NCI-H2196 (cell line): Measurements from ENCODE around the gene MBTPS2.
"Not testable (repeated sequence)": the region's sequence is repeated elsewhere in the genome, so short reads cannot be mapped to it uniquely, and the experiment has no call there.

Experiments used
- DNase-seq: peaks from one replicate; lab custom pipeline; 2025; ENCODE audit not compliant: unreplicated experiment; lab: John Stamatoyannopoulos, UW

The MBTPS2 gene

DNA sequence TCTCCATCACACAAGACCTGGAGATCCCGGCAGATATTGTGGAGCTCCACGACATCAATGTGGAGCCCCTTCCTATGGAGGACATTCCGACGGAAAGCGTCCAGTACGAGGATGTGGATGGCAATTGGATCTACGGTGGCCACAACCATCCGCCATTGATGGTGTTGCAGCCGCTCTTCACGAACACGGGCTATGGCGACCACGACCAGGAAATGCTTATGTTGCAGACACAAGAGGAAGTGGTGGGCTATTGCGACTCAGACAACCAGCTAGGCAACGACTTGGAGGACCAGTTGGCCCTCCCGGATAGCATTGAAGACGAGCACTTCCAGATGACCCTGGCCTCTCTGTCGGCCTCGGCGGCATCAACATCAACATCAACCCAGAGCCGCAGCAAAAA, 17.1 kb downstream of the MBTPS2 start:
- no peak for DNase-seq

DNA sequence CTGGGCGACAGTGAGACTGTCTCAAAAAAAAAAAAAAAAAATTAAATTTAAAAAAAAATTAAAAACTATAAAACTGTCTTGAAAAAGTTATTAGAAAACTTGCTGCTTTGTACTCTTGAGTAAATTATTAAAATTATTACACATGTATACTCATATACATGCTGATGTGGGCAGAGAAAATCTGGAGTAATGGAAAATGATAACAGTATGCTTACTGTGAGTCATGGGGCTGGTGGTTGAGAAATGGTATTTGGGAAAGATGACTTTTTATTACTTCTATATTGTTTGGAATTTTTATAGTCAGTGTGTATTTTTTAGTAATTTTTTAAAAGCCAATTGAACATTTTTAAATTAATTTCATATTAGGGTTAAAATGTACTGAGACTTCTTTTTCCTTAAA, 23.8 kb downstream of the MBTPS2 start:
- no peak for DNase-seq

DNA sequence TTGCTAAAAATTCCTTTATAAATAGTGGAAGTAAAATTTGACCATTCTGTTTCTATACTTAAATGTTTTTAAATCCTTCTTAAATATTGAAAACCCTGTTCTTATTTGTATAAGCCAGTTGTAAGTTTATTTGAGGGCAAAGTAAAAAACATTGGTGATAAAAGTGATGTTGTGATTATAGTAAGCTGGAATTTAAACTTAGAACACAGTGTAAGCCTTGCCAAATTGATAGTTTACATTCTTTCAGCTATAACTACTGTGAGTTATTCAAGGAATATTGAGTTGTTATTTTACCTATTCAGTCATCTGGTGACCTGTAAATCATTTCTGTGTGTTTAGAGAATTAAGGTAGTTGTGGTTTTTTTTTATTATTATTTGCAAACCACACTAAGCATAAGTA, 26.0 kb downstream of the MBTPS2 start:
- no peak for DNase-seq

DNA sequence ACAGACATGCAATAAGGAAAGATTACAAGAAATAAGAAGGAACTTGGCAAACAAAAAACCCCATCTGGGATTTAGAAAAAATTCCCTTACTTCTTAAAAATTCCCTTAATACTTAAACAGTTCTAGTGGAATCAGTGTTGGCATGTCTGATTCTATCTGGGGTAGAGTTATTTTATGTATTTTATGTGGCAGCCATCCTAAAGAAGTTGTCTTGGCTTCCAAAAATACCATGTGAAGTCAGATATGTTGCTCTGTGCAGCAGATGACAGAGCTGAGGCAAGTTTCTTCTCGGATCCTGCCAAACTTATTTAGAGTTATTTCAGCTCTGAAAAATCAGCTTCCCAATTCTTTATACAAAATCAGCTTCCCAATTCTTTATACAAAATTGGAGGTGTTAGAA, 31.1 kb downstream of the MBTPS2 start:
- DNase-seq, result no peak

DNA sequence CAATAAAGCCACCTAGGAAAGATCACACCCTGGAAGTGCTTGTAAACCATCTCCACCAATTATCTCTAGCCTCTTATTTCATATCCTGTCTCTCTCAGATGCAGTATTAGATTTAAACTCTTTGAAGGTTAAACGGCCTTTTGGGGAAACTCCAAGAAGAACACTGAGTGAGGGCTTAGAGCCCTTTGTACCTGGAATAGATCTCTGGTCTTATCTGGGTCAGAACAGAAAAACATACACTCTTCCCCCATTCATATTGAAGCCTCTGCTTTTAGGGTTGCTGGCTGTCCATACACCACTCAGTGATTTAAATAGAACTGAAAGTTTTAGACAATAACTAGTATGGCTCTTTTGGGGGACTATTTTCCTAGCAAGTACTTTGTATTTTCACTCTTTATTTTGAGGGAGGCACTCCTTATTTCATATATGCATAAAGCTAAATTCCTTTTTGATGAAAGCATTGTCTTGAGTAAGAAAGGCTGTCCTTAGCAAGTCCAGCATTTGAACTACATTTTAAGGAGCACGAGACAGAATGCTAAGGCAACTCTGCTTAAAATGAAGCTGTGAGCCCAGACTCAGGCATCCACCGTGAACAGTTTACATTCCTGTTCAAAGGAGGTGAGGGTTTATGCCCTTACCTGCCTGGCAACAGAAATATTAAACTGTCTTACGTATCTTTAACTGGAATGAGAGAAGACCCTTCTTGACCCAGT, 33.8 kb downstream of the MBTPS2 start:
- DNase-seq, result no peak

DNA sequence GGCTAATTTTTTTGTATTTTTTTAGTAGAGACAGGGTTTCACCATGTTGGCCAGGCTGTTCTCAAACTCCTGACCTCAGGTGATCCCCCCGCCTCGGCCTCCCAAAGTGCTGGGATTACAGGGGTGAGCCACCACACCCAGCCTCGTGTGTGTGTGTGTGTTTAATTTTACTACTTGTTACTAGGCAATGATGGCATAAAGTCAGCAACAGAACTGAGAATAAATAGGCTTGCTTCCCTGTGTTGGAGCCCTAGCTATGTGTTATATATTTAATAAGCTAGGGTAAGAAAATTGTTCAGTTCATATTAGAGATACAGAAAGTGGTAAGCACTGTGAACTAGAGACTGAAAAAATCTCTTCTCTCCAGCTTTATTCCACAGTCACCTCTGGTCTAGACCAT, 34.8 kb downstream of the MBTPS2 start:
- not testable (repeated sequence) for DNase-seq

DNA sequence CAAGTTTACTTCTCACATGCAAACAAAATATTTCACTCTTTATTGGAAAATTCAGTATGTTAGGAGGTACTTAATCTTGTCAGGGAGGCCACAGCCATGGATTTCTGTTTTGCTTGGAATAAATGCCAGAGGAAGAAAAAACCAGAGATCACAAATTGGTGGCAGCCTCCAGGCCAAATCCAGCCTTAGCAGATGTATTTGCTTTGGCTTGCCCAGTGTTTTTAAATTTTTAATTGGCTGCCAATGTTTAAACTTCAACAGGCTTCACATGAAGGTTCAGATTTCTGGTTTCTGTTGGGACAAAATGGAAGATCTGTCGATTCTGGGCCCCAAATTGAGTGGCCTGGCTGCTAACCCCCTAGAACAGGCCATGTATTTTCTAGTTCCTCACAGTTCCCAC, 35.6 kb downstream of the MBTPS2 start:
- DNase-seq, result no peak

DNA sequence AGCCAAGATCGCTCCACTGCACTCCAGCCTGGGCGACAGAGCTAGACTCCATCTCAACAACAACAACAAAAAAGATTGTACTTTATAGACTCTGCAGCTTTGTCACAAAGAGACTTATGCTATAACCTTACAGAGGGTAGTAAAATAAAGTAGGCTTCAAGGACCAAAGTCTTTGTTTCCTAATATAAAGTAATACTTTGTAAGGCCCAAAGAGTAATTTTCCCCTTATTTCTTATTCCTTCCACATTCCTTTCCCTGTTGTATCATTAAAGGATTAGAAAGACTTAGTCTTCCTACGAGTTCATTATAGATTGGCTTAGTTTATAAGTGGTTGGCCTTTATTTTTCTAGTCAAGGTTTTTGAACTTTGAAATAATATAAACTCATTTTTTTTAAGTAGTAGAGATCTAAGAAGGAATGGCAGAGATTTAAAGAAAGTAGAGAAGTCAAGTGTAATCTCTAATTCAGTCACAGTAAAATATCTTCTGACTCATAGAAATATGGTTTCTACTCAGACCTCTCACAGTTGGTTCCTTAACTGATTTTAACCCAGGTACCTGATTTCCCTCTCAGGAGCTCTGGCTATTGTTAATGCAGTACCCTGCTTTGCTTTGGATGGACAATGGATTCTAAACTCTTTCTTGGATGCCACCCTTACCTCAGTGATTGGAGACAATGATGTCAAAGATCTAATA, 42.6 kb downstream of the MBTPS2 start:
- DNase-seq, result no peak

DNA sequence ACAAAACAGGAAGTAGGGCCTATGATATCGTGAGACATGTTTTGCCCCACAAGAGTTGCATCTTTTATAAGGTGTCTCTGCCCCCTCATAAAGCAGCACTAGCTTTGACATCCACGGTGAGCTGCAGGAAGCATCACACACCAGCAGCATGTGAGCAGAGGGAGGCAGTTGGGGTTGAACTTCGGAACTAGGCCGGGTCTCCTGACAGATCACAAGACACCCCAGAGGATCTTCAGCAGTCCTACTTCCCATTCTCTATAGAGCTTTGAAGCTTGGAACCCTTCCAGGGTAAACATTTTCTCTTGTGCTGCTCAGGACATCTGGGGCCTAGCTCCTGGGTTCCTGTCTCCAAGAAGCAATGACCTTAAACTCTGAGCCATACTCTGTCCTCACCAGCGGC, 43.8 kb downstream of the MBTPS2 start:
- DNase-seq, result no peak

DNA sequence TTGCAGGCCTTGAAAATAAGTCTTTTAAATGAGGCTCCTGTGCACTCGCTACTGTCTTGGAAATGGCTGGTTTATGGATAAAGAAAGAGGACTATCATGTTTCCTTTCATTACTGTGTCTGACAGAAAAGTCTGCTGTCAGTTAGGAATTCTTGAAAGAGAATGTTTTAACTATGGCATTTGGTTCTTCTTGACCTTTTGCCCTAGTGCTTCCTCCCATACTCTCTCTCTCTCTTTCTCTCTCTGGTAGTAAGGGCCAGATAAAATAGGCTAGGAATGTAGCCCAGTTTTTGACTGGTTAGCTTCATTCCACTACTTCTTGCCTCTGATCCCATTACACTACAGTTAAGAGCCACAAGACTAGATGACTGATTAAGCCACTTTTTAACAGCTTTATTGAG, 46.2 kb downstream of the MBTPS2 start:
- no peak for DNase-seq

DNA sequence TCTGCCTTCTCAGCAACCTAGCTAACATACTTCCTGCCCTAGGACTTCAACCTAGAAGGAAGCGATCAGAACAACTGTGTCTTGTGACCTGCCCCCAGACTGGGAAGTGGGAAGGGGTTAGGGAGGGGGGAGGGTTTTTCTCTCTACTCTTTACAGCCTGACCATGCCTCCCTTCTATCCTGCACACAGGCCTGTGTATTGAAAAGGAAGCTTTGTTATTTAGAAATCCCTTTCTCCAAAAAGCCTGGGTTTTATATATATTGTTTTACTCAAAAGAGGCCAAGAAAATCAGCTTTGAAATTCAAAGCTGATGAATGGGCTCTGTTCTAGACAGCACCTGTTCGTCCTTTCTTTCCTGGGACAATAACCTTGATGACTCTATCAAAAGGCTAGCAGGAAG, 65.9 kb downstream of the MBTPS2 start:
- peak; percentile 26 for DNase-seq

DNA sequence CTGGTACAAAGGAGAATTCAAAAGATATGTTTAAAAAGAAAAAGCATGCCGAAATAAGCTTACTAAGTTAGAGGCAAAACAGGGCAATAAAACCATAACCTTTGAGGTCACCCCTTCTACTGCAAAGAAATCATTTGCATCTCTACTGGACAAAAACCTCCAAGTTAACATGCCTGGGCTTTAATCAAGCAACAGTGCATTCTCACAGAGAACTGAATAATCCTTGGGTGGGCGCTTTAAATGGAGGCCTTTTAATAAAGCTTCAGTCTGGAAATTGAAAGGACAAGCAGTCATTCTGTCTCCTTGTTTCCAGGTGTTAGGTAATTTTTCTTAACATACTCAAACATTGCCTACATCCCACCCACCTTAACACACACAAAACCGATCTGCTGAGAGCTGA, 66.5 kb downstream of the MBTPS2 start:
- DNase-seq, result no peak

DNA sequence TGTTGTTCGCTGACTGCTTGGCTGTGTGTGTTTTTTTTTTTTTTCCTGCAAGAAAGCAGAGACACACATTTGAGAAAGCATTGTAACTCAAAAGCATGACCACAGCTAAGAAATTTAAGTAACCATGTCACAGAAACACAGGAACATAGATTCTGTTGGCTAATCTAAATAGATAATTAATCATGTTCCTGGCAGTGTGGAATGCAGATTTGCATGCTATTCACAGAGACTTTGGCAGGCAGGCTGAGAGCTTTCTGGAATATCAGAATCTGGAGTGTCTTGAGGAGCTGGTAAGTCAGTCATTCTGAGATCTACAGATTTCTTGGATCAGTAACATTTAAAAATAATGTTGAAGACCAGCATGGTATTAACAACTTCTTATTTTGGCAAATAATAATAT, 67.8 kb downstream of the MBTPS2 start:
- DNase-seq, result no peak

DNA sequence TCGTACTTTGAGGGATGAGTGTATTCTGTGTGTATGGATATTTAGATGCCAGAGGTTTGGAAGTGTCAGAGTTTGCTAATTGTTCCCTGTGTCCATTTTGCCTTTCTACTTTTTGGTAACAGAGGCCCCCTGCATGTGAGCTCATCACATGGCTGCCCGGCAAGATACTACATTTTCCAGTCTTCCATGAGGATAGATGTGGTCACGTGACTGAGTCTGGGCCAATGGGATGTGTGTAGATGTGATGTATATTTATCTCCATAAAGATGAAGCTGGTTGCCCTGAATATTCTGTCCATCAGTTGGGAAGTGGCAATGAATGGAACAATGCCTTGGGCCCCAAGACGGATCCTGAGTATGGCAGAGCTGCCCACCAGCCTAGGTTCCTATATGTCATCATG, 72.1 kb downstream of the MBTPS2 start:
- no peak for DNase-seq

DNA sequence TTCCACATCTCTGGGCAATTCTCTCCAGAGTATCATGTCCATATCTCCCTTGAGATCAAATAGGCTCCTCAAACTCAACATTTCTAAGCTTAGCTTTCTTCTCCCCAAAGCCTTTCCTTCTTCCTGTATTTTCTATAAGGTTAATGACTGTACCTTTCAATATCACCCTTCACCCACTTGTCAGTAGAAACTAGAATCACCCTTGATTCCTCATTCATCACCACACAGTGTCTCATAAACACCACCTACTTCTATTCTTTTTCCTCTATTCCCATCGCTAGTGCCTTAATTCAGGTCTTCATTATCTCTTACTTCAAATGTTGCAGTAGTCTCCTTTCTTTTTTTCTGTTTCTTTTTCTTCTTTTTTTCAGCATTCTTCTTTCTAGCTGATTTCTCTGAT, 72.8 kb downstream of the MBTPS2 start:
- no peak for DNase-seq

DNA sequence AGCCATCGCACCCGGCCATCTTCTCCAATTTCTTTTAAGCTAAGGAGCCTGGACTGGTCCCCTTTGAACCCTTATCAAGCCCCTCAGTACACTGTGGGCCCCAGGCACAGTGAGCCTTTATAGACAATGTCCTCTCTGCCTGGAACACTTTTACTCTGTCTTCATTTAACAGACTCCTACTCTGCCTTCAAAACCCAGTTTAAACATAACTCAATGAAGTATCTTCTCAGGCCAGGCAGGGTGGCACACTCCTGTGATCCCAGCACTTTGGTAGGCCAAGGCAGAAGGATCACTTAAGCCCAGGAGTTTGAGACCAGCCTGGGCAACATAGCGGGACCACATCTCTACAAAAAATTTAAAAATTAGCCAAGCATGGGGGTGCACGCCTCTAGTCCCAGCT, 73.6 kb downstream of the MBTPS2 start:
- DNase-seq, result no peak

DNA sequence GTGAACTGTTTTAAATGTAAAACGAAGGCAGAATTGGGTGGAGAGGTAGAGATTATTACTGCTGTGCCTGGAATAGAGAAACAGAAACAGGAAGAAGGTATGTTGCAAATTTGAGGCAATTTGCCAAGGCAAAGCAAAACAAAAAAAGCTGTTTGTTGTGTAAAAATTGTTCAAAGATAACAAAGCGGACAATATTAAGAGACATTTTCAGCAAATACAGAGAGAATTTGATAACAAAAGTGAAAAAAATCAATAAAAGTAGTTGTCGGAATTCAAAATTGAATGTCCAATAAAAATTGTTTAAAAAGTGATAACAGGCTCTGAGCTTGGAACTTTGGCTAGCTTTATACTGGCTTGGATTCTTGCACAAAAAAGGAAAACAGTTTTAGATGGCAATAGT, 86.7 kb downstream of the MBTPS2 start:
- DNase-seq, result no peak

DNA sequence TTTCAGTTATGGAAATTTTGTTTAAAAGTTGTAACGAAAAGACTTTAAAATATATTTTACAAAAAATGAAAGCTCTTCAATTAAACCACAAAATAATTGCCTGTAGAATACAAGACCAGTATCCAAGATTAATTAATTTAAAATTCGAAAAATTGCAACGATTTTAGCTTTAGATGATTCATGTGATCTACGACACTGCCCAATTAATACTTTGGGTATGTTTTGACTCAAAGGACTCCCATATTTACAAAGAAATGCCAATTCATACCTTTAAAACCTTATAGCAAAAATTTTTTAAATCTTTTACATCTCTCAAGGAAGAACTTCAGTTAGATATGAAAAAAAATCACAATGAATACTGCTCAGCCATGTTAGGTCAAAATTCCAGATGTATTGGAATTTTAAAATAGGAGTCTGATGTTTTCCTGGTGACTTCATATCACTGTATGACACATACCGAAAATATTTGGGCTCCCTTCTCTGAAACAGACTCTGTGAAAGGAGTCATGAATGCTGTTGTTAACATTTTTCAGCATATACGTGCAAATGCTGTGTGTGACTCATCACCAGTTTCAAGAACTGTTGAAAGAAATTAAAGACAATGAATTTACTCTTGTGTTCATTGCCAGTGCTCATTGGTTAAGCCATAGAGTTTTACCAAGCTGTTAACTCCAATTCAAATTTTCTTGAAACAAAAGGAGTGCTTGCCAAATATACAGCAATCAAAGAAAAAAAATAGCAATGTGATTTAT, 87.3 kb downstream of the MBTPS2 start:
- no peak for DNase-seq

DNA sequence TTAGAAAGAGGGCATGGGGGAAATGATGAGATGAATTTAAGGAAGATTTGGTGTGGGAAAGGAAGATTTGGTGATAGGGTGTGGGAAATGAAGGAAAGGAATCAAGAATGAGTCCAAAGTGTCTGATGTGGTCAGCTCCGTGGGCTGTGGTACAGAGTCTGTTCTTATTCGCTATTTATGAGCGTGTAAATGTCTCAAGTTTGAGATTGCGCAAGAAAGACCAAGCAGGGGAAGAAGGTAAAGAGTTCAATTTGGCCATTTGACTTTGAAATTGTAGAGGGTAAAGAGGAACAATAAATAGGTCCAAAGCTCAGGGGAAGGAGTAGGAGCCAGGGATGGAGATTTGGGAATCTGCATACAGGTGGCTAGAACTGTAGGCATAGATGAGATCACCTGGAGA, 89.8 kb downstream of the MBTPS2 start:
- DNase-seq, result no peak

DNA sequence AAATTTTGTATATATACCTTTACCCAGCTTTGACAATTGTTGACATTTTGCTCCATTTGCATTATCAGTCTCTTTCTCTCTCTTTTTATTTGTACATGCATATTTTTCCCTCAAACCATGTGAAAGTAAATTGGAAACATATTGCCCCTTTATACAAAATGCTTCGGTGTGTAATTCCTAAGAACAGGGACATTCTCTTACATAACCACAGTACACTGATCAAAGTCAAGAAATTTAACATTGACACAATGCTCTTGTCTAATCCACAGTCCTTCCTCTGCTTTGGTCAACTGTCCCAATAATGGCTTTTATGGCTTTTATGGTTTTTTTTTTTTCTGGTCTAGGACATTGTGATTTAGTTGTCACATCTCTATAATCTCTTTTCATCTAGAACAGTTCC, 91.6 kb downstream of the MBTPS2 start:
- DNase-seq, result no peak

DNA sequence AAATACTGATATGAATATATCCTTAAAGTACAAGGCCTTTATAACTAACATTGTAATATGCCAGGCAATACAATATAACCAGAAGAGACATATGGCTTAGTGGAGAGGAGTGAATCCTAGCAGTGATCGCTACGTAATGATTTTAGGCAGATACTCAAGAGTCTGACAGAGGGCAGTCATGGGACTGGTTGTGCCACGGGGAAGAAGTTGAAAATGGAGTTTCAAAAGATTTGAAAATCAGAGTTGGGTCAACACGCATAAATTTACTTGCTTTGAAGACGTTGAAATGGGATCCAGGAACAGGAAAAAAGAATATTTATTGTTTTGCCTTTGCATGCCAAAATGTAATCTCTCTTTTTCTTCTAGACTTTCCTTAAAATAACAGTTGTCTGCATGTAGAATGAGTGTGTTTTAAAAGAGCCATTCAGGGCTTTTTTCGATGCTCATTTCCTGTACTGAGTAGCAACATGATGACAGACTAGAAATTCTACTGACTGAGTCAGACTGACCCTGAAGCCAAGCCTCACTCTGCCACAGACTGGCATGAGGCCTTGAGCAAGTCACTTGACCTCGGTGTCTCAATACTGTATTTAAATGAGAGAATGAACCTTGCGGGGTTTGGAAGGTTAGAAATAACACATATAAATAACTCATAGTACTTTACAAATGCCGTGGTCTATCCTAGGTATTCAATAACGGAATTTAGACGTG, 93.0 kb downstream of the MBTPS2 start:
- DNase-seq, result no peak

DNA sequence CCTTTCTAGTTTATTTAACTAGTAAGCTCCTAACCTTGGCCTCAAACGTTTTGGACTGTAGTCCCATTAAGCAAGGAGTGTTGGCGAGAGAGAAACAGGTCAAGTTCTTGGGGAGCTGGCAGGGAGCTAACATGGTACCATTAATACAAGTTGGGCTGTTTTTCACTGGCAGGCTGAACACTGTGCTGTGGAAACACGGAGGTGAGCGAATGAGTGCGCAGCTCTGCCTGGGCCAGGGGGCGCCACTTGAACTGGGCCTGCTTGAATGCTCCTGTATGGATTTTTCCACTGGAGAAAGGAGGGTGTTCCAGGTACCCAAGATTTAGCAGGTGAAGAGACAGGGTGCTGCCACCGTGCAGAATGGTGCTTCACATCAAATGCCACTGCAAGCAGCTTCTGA, 93.7 kb downstream of the MBTPS2 start:
- no peak for DNase-seq
